Lung microvascular endothelial cell (primary cell): ENCODE results near the gene KIF25. TPM values are rescaled to one million over a fixed set of nuclear protein-coding genes. Genes with fewer than 3 reads are reported as not detected.

Source experiments
- DNase-seq, 2 donors: peaks; one replicate each; pipeline versions ENCODE4 v3.0.0 to v3.0.0-alpha.2; 2010; ENCODE audit warnings: low read depth in 2 of 2
- total RNA-seq: library from RNA; depleted of rRNA; stranded (reverse); fragments of >200 nt; gene quantifications from 2 replicates; pipeline ENCODE4 v1.2.1, GENCODE V29; 2014

KIF25 gene
- total RNA-seq, 1 donor from 2014 or later, result not detected

DNA sequence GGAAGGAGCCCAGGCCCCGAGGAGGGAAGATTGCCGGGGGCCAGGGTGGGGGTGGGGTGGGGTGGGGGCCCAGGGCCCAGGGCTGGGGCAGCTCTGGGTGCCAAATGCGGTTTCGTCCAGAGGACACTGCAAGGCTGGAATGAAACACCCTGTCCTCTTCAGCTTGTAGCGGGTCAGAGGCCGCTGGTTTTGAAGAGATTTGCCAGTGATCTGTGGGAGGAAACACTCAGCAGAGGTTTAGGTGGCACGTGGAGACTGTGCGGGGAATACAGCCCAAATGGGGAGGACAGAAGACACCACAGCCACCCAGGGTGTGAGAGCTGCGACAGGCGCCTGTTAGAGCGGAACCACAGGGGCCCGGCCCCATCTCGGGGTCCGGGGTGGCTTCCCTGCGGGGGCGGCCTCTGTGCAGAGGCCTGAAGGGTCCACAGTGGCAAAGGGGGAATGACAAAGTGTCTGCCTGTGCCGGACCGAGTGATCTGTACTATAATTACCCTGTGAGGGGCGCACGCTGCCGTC, 52.3 kb downstream of the KIF25 start:
- no peak for DNase-seq

GRCh38 chr6:168050225-168050880, 52.9 kb downstream of the KIF25 start:
- DNase-seq, result no peak

GRCh38 chr6:168050881-168051586, 53.6 kb downstream of the KIF25 start:
- peak; percentile 35 to 55 for DNase-seq

GRCh38 chr6:168051648-168052047, 54.2 kb downstream of the KIF25 start:
- DNase-seq, result no peak

DNA sequence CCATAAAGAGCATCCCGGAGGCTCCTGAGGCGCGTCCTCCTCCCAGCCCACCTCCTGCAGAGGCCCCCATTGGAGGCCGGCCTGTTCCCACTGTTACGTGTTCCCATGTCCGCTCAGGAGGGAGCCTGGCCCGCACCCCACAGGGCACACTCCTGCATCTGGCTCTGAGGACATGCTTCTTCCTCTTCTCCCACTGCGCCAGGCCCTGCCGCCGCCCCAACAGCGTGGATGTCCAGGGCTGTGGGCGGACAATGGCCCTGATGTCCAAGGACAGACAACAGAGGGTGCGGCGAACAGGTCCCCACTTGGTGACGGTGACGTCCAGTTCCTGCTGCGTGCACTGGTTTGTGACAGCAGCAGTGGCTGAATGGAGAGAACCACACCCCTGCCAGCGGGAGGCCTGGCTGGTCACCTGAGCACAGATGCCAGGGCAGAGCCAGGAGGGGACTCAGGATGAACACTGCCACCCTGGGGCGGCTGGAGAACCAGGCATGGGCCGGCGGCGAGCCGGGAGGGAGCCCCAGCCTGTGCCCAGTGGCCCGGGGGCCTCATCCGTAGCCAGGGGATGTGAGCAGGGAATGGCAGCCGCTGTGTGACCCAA, 54.9 kb downstream of the KIF25 start:
- DNase-seq, result no peak

DNA sequence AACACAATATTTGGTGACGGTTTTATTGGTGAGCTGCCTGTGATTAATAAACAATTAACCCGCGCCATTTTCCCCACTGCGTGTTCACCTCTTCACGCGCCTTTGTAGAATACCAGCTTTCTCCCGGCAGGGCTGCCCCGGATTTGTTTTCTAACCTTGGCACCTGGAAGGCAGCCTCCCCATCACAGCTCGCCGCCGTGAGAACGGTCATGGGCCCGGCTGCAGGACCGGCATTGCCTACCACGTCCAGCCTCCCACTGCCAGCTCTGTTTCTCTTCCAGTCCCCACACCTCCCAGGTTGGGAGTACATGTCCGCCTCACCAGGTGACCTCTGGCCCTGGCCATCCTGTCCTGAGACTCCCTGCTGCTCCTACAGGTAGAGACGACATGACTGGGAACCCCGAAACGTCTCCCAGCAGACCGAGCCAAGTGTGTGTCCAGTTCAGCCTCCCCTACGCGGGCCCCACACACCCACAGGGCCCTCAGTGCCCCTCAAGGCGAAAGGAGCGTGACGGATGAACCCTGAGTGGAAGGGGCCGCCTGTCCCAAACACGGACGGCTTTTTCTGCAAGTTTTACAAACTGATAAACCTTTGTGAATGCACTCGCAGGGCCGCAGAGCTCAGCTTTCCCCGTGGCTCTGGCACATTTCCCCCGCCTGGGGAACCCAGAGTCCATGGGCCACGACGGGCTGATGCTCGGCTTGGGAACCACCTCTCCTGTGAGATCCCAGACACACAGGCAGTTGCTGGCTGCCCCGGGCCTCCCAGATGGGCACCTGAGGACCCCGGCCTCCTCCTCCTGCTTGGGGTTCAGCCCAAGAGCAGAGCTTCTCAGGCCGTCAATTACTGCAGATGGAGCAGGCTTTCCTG, 55.9 kb downstream of the KIF25 start:
- no peak for DNase-seq

GRCh38 chr6:168053957-168054471, 56.5 kb downstream of the KIF25 start:
- DNase-seq, result no peak

DNA sequence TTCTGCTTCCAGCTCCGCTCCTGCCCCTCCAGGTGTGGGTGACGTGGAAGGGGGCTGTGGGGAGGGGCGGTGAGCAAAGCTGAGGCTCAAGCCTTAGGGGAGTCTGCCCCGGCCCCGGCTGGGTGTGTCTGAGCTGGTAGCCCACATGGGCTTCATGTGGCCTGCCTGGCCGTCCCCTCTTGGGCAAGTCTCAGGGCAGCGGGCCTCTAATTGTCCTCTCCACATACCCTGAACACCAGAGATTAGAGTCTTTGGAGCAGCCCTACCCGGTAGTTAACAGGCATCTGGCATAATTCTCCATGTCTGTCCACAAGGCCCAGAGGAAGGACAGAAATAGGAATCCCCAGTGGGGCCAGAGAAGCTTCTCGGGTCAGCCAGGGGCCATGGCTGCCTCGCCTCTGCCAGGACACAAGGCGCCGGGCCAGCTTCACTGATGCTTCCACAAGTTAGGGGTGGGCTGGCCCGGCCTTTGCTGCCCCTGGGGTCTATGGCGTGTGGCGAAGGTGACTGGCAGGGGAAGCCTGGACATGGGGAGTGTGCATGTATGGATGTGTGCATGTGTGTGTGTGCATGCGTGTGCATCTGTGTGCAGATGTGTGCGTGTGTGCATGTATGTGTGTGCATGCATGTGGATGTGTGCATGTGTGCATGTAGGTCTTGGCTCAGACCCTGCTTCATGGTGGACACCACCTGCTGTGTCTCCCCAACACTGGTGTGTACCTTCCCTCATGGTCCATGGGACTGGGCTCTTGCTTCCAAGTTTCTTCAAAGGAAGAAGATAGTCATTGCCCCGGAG, 57.5 kb downstream of the KIF25 start:
- DNase-seq, result no peak

GRCh38 chr6:168055696-168056489, 58.4 kb downstream of the KIF25 start:
- no peak for DNase-seq

GRCh38 chr6:168056892-168057527, 59.5 kb downstream of the KIF25 start:
- no peak for DNase-seq

DNA sequence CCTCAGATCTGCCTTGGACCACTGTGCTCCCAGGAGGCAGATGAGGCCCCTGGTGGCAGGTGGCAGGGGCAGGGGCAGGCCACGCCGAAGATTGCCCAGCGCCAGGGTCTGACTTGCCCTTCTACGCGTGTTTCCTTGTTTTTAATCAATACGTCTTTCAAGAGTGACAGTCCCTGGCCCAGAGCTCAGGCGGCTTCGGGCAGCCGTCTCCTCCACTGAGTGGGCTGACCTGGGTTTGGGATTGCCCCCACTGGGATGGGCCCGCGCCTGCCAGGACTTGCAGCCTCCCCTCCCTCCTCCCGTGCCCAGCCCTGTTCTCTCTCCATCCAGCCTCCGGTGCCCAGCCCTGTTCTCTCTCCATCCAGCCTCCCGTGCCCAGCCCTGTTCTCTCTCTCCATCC, 60.4 kb downstream of the KIF25 start:
- DNase-seq, result no peak

- DNase-seq, result no peak
Observed at GRCh38 chr6:168058691-168059551, 61.5 kb downstream of the KIF25 start.

DNA sequence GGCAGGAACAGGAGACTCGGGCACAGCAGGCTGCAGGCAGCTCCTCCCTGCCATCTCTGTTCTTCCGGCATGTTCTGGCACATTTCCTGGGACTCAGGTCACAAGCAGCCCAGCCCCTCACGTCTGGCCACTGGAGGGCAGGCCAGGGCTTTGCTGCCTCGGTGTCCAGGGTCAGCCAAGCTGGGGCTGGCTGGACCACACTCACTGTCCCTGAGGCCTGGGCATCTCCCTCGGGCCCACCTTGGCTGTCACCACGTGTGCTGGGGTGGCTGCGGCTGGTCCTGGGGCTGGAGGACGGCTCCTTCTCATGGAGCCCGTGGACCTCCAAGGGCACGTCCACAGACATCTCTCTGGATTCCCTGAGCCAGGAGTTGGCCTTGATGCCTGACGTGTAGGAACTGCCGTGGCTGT, 63.1 kb downstream of the KIF25 start:
- DNase-seq, result peak; percentile 19 to 23

GRCh38 chr6:168061269-168062210, 64.1 kb downstream of the KIF25 start:
- no peak for DNase-seq

GRCh38 chr6:168062346-168063289, 65.1 kb downstream of the KIF25 start:
- DNase-seq, result no peak

DNA sequence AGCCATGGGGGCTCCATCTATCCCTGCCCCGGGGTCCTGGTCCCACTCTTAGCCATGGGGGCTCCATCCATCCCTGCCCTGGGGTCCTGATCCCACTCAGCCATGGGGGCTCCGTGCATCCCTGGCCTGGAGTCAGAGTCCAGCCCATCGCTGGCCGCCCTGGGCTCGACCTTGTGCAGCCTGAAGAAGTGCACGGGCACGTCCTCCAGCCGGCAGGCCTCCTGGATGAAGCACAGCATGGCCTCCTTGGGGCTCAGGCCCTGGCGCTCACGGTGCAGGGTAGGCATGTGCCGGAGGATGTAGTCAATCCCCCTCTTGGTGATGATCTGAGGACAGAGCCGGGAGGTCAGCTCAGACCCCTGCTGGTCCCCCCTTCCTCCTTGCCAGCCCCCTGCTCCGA, 66.0 kb downstream of the KIF25 start:
- no peak for DNase-seq
